Mucosa of rectum (tissue), 2 donors: ENCODE measurements around the gene NHP2.
A peak's percentile ranks its signal among the peaks of the same experiment; 100 is the strongest.

ENCODE experiments used
- H3K27ac ChIP-seq, 2 donors: one replicate each; pipeline ENCODE4 v1.7.0; 2013; ENCODE audit warnings: inconsistent platforms in 2 of 2, low read depth in 2 of 2, low read length in 2 of 2
- H3K27me3 ChIP-seq, 2 donors: one replicate each; pipeline ENCODE4 v1.7.0; 2013; ENCODE audit warnings: low read length in 2 of 2; ENCODE audit not compliant: control insufficient read depth in 2 of 2, insufficient read depth in 2 of 2
- H3K36me3 ChIP-seq, 2 donors: one replicate each; pipeline ENCODE4 v1.7.0; 2013; ENCODE audit warnings: low read length in 2 of 2; ENCODE audit not compliant: control insufficient read depth in 2 of 2, insufficient read depth in 2 of 2
- H3K4me1 ChIP-seq, 2 donors: one replicate each; pipeline ENCODE4 v1.7.0; 2013; ENCODE audit warnings: low read length in 2 of 2, mild to moderate bottlenecking in 1 of 2; ENCODE audit not compliant: control insufficient read depth in 2 of 2, insufficient read depth in 2 of 2
- H3K4me3 ChIP-seq, 2 donors: one replicate each; pipeline ENCODE4 v1.7.0; 2013; ENCODE audit warnings: low read length in 2 of 2
- H3K9ac ChIP-seq, 2 donors: one replicate each; pipeline ENCODE4 v1.7.0; 2013; ENCODE audit warnings: low read length in 2 of 2, low read depth in 1 of 2, mild to moderate bottlenecking in 1 of 2
- H3K9me3 ChIP-seq, 2 donors: one replicate each; pipeline ENCODE4 v1.7.0; 2013; ENCODE audit warnings: low read length in 2 of 2; ENCODE audit not compliant: control insufficient read depth in 2 of 2
- donor health status: healthy.
- donor health status: Normal muscosa, but diverticular disease.

Gene NHP2

GRCh38 chr5:178123966-178124925 lies 29.4 kb downstream of the NHP2 start:
- Histone ChIP-seq H3K4me1 (peaks cover 6 to 12% of the 10 kb centered on the region in 2 donors), H3K4me3 (no peak overlapping the region), H3K27ac (no peak overlapping the region), H3K27me3 (no peaks in the 10 kb centered on the region), H3K9me3 (no peaks in the 10 kb centered on the region), H3K9ac (no peak overlapping the region), H3K36me3 (no peaks in the 10 kb centered on the region)

GRCh38 chr5:178123094-178123965 lies 30.4 kb downstream of the NHP2 start:
- Histone ChIP-seq H3K27ac (no peak overlapping the region), H3K36me3 (no peaks in the 10 kb centered on the region), H3K9ac (no peak overlapping the region), H3K4me1 (peaks cover 6 to 12% of the 10 kb centered on the region in 2 donors), H3K4me3 (no peak overlapping the region), H3K27me3 (no peaks in the 10 kb centered on the region), H3K9me3 (no peaks in the 10 kb centered on the region)

- H3K27ac ChIP-seq, result no peak overlapping the region
- H3K36me3 ChIP-seq, result no peaks in the 10 kb centered on the region
- H3K4me3 ChIP-seq, result no peak overlapping the region
- no peak overlapping the region for H3K9ac ChIP-seq
- peaks cover under 1% of the 10 kb centered on the region in 2 donors for H3K27me3 ChIP-seq
- H3K4me1 ChIP-seq, result peaks cover 6 to 12% of the 10 kb centered on the region in 2 donors
- H3K9me3 ChIP-seq, result no peaks in the 10 kb centered on the region
Observed at GRCh38 chr5:178122346-178122745, 31.3 kb downstream of the NHP2 start.

GRCh38 chr5:178121391-178122276 lies 32.1 kb downstream of the NHP2 start:
- H3K9me3 ChIP-seq, result no peaks in the 10 kb centered on the region
- H3K36me3 ChIP-seq, result no peaks in the 10 kb centered on the region
- H3K4me3 ChIP-seq, result peak overlapping the region; percentile 40 to 48
- peaks cover 7 to 12% of the 10 kb centered on the region in 2 donors for H3K4me1 ChIP-seq
- H3K27ac ChIP-seq, result peak overlapping the region in 1 of 2 donors; percentile 32
- peaks cover 4 to 5% of the 10 kb centered on the region in 2 donors for H3K27me3 ChIP-seq
- no peak overlapping the region for H3K9ac ChIP-seq

GRCh38 chr5:178120607-178121357 lies 32.9 kb downstream of the NHP2 start:
- no peaks in the 10 kb centered on the region for H3K9me3 ChIP-seq
- H3K4me1 ChIP-seq, result peaks cover 13 to 14% of the 10 kb centered on the region in 2 donors
- peak overlapping the region; percentile 40 to 48 for H3K4me3 ChIP-seq
- H3K27me3 ChIP-seq, result peaks cover 7 to 11% of the 10 kb centered on the region in 2 donors
- H3K27ac ChIP-seq, result peak overlapping the region in 1 of 2 donors; percentile 32
- H3K36me3 ChIP-seq, result no peaks in the 10 kb centered on the region
- H3K9ac ChIP-seq, result no peak overlapping the region

DNA sequence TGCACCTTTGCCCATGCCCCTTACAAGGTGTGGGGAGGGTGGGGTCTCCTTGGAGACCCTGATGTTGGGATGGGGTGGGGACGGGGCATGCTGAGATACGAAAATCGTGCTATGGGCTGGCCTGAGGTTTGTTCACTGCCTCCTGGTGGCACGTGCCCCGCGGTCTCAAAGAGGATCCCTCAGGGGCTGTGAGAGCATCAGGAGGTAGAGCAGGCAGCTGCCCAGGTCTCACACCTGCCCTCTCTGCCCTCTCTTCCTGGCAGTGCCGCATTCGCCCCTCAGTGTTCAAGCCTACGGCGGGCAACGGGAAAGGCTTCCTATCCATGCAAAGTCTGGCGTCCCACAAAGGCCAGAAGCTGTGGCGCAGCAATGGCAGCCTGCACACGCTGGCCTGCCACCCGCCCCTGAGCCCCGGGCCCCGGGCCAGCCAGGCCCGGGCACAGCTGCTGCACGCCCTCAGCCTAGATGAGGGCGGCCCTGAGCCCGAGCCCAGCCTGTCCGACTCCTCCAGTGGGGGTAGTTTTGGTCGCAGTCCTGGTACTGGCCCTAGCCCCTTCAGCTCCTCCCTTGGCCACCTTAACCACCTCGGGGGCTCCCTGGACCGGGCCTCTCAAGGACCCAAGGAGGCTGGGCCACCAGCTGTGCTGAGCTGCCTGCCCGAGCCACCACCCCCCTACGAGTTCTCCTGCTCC lies 33.6 kb downstream of the NHP2 start:
- Histone ChIP-seq H3K36me3 (no peaks in the 10 kb centered on the region), H3K27ac (no peak overlapping the region), H3K4me1 (peaks cover 14 to 15% of the 10 kb centered on the region in 2 donors), H3K9ac (no peak overlapping the region), H3K4me3 (no peak overlapping the region), H3K9me3 (no peaks in the 10 kb centered on the region), H3K27me3 (peaks cover 7 to 17% of the 10 kb centered on the region in 2 donors)

DNA sequence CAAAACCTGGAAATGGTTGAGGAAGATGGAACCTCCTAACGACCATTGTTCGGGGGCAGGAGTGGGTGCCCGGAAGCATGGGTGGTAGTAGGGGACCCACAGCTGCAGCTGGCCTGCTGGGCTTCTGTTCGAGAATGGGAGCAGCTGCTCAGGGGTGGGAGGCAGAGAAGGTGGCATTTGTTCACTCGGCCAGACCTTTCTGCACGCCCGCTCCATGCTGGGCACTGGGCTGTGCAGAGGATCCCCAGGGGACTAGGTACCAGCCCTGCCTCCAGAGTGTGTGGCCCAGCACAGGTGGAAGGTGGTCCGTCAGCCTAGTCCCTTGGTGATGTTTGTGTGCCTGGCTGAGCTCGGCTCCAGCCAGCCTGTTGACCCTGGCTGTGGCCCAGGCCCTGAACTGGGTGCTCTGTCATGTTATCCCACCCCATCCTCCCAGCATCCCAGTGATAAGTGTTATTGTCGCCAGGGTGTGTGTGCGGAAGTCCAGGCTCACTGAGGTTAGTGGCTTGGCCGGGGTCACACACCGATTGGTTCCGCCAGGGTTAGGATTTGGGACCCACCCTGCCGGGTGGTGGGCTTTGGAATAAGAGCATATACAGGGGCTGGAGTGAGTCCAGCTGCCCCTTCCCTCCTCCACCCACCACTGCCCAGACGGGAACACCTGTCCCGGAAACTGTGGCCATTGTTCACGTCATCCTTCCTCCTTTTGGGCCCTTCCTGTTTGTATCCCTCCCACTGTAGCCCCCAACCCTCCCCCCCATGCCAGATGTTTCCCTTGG lies 35.6 kb downstream of the NHP2 start:
- Histone ChIP-seq H3K36me3 (no peaks in the 10 kb centered on the region), H3K9me3 (no peaks in the 10 kb centered on the region), H3K27ac (no peak overlapping the region), H3K27me3 (peaks cover 7 to 22% of the 10 kb centered on the region in 2 donors), H3K4me1 (peaks cover 24 to 27% of the 10 kb centered on the region in 2 donors), H3K9ac (no peak overlapping the region), H3K4me3 (no peak overlapping the region)

GRCh38 chr5:178116143-178116885 lies 37.4 kb downstream of the NHP2 start:
- Histone ChIP-seq H3K4me1 (peaks cover 23 to 24% of the 10 kb centered on the region in 2 donors), H3K27ac (no peak overlapping the region), H3K27me3 (peaks cover 7 to 22% of the 10 kb centered on the region in 2 donors), H3K9me3 (no peaks in the 10 kb centered on the region), H3K36me3 (no peaks in the 10 kb centered on the region), H3K9ac (no peak overlapping the region), H3K4me3 (no peak overlapping the region)
